SK-N-SH (cell line): ENCODE data around the gene PASK. TPM values are rescaled to one million over a fixed set of nuclear protein-coding genes. Genes with fewer than 3 reads are reported as not detected.

Experiments used
- CTCF ChIA-PET: fragments of 300-600, 350-600 bp; formaldehyde crosslinking; extraction: SDS; loops from one replicate; lab custom pipeline; 2021; lab: Yijun Ruan, JAX
- POLR2A ChIA-PET: fragments of 350-600 bp; sonication (Branson Sonifier 250); formaldehyde crosslinking; extraction: SDS; loops from one replicate; lab custom pipeline; 2020; ENCODE audit warnings: antibody characterized with exemption, inconsistent platforms; lab: Yijun Ruan, JAX
- DNase-seq: peaks from one replicate; pipeline ENCODE4 v3.0.0; 2012
- H2AFZ ChIP-seq: fragments of 200-600 bp; sonication (generic); 2 replicates; pipeline ENCODE4 v1.8.1; 2016; ENCODE audit warnings: antibody characterized with exemption, mild to moderate bottlenecking, low read depth
- H3F3A ChIP-seq: fragments of 200-600 bp; sonication (generic); replicated peaks from 2 replicates; pipeline ENCODE3; 2016; ENCODE audit warnings: antibody characterized with exemption, mild to moderate bottlenecking; ENCODE audit not compliant: insufficient read depth
- H3K27ac ChIP-seq, 2 experiments: fragments of 200-500 bp in 1 of 2; fragments of 200-600 bp in 1 of 2; sonication (Bioruptor generic) in 1 of 2; sonication (generic), shearing (Covaris generic) in 1 of 2; 2 replicates each; pipeline versions ENCODE4 v1.5.1 to v1.6.1; 2014 to 2016; ENCODE audit warnings: low read depth in 2 of 2, inconsistent platforms in 1 of 2, low read length in 1 of 2, mild to moderate bottlenecking in 1 of 2, mixed read lengths in 1 of 2
- H3K27me3 ChIP-seq: fragments of 200-600 bp; sonication (generic), shearing (Covaris generic); 2 replicates; pipeline ENCODE4 v1.6.1; 2016; ENCODE audit warnings: mixed run types; ENCODE audit not compliant: insufficient read depth
- H3K36me3 ChIP-seq, 2 experiments: fragments of 200-500 bp in 1 of 2; fragments of 200-600 bp in 1 of 2; sonication (Bioruptor generic) in 1 of 2; sonication (generic) in 1 of 2; replicated peaks in 1 of 2; 2 replicates each; pipeline versions ENCODE3 to v1.5.1; 2014 to 2016; ENCODE audit warnings: low read length in 1 of 2, mild to moderate bottlenecking in 1 of 2; ENCODE audit not compliant: insufficient read depth in 2 of 2, control insufficient read depth in 1 of 2
- H3K4me1 ChIP-seq, 2 experiments: fragments of 200-500 bp in 1 of 2; fragments of 200-600 bp in 1 of 2; sonication (Bioruptor generic) in 1 of 2; sonication (generic), shearing (Covaris generic) in 1 of 2; 2 replicates each; pipeline versions ENCODE4 v1.5.1 to v1.6.1; 2014 to 2016; ENCODE audit warnings: low read depth in 1 of 2, low read length in 1 of 2, mixed run types in 1 of 2; ENCODE audit not compliant: insufficient read depth in 2 of 2, control insufficient read depth in 1 of 2
- H3K4me2 ChIP-seq: fragments of 200-600 bp; sonication (generic), shearing (Covaris generic); 2 replicates; pipeline ENCODE4 v1.6.1; 2017; ENCODE audit warnings: mixed run types
- H3K4me3 ChIP-seq, 2 experiments: fragments of 200-500 bp in 1 of 2; fragments of 200-600 bp in 1 of 2; sonication (Bioruptor generic) in 1 of 2; sonication (generic), shearing (Covaris generic) in 1 of 2; 2 replicates each; pipeline versions ENCODE4 v1.5.1 to v1.8.1; 2014 to 2016; ENCODE audit warnings: low read depth in 2 of 2, inconsistent platforms in 1 of 2, low read length in 1 of 2, mild to moderate bottlenecking in 1 of 2, mixed read lengths in 1 of 2, moderate library complexity in 1 of 2
- H3K79me2 ChIP-seq: fragments of 200-600 bp; sonication (generic); 2 replicates; pipeline ENCODE4 v1.8.1; 2017; ENCODE audit warnings: mild to moderate bottlenecking; ENCODE audit not compliant: insufficient read depth
- H3K9ac ChIP-seq: fragments of 200-600 bp; sonication (generic); 2 replicates; pipeline ENCODE4 v1.6.1; 2017; ENCODE audit warnings: mixed run types
- H3K9me2 ChIP-seq: fragments of 200-600 bp; sonication (generic); 2 replicates; pipeline ENCODE4 v1.6.1; 2017; ENCODE audit warnings: mixed run types
- H3K9me3 ChIP-seq: fragments of 200-600 bp; sonication (generic); 2 replicates; pipeline ENCODE4 v1.6.1; 2017; ENCODE audit warnings: mixed run types, mild to moderate bottlenecking, moderate library complexity
- H4K20me1 ChIP-seq: fragments of 200-600 bp; sonication (generic); 2 replicates; pipeline ENCODE4 v1.6.1; 2017; ENCODE audit warnings: mild to moderate bottlenecking, mixed run types; ENCODE audit not compliant: insufficient read depth
- CTCF ChIP-seq: fragments of 200-600 bp; sonication (generic); IDR thresholded peaks from 2 replicates; pipeline ENCODE4 v1.6.1; 2017; ENCODE audit warnings: antibody characterized with exemption, mild to moderate bottlenecking, moderate library complexity
- IRF3 ChIP-seq: fragments of 150-350 bp; IDR thresholded peaks from 2 replicates; pipeline ENCODE4 v1.6.1; 2016; ENCODE audit warnings: mild to moderate bottlenecking, low read depth, low read length
- NRF1 ChIP-seq: IDR thresholded peaks from 2 replicates; pipeline ENCODE4 v1.6.1; 2012; ENCODE audit warnings: low read depth, mild to moderate bottlenecking, low read length
- PBX3 ChIP-seq: IDR thresholded peaks from 2 replicates; pipeline ENCODE4; 2012
- POLR2AphosphoS5 ChIP-seq: IDR thresholded peaks from 2 replicates; pipeline ENCODE4 v1.6.1; 2012; ENCODE audit warnings: low read depth, low read length
- RCOR1 ChIP-seq: fragments of 150-350 bp; IDR thresholded peaks from 2 replicates; pipeline ENCODE4 v1.6.1; 2017; ENCODE audit warnings: antibody characterized with exemption, low read length
- REST ChIP-seq: IDR thresholded peaks from 2 replicates; pipeline ENCODE4 v1.6.1; 2012; ENCODE audit warnings: mild to moderate bottlenecking, low read depth, low read length, moderate library complexity
- TEAD4 ChIP-seq: IDR thresholded peaks from 2 replicates; pipeline ENCODE4 v1.4.0; 2012; ENCODE audit warnings: mild to moderate bottlenecking, borderline replicate concordance; ENCODE audit not compliant: insufficient read depth
- WGBS: methylation state at CpG from one replicate; pipeline ENCODE4 v1.1.6; 2017; ENCODE audit warnings: low lambda C conversion rate; 5-methylcytosine and 5-hydroxymethylcytosine counted together
- polyA plus RNA-seq, 3 experiments: library from polyadenylated mRNA; depleted of rRNA; stranded (reverse); fragments of >200 nt; gene quantifications; 2 replicates each; pipeline ENCODE4 v1.2.3, GENCODE V29; 2012

PASK gene
- polyA plus RNA-seq, 1 of the 3 experiments (the other 2 are of a cell fraction), result 6.3 TPM

GRCh38 chr2:241063093-241063551, 86.2 kb downstream of the PASK start:
- H3K27me3 ChIP-seq, result no peaks in the 10 kb centered on the region; the same call in 1 of the 2 replicates
- no peak overlapping the region for H2AFZ ChIP-seq
- WGBS, result 97% methylated on average over 4 of the region's 13 CpGs
- H3K4me3 ChIP-seq, result no peak overlapping the region
- H3K9me3 ChIP-seq, result no peaks in the 10 kb centered on the region
- H3K9me2 ChIP-seq, result no peaks in the 10 kb centered on the region
- H3K79me2 ChIP-seq, result no peaks in the 10 kb centered on the region
- H3K9ac ChIP-seq, result no peak overlapping the region
- no peak overlapping the region for H3K4me2 ChIP-seq
- TF ChIP-seq POLR2AphosphoS5 (no peak), PBX3 (no peak), IRF3 (no peak), TEAD4 (no peak), CTCF (no peak), NRF1 (no peak), REST (no peak), RCOR1 (no peak)
- POLR2A ChIA-PET, result no interaction called here
- H3K4me1 ChIP-seq, result no peaks in the 10 kb centered on the region; a peak in 1 of 4 replicates
- H4K20me1 ChIP-seq, result no peaks in the 10 kb centered on the region
- CTCF ChIA-PET, result no interaction called here
- peak; percentile 24 for DNase-seq
- no peaks in the 10 kb centered on the region for H3K36me3 ChIP-seq
- H3F3A ChIP-seq, result no peaks in the 10 kb centered on the region
- no peak overlapping the region for H3K27ac ChIP-seq
